SU-DHL-6 (cell line): ENCODE measurements around the gene FBXL15.

Source experiments
- H2AFZ ChIP-seq: fragments of 200-600 bp; sonication (generic); 2 replicates; pipeline ENCODE4 v1.6.1; 2014; ENCODE audit warnings: low read depth, mild to moderate bottlenecking, moderate library complexity, mixed read lengths, antibody characterized with exemption, low read length; ENCODE audit not compliant: severe bottlenecking
- H3F3A ChIP-seq: fragments of 200-600 bp; shearing (Covaris generic); 2 replicates; pipeline ENCODE4 v1.6.0; 2016; ENCODE audit warnings: antibody characterized with exemption, mild to moderate bottlenecking; ENCODE audit not compliant: insufficient read depth
- H3K27ac ChIP-seq: fragments of 200-600 bp; sonication (generic); 2 replicates; pipeline ENCODE4 v1.5.1; 2016; ENCODE audit warnings: low read depth, mild to moderate bottlenecking, low read length, moderate library complexity, mixed read lengths
- H3K27me3 ChIP-seq: fragments of 200-600 bp; sonication (generic), shearing (Covaris generic); 2 replicates; pipeline ENCODE4 v1.6.0; 2014; ENCODE audit warnings: mild to moderate bottlenecking, low read length
- H3K36me3 ChIP-seq: fragments of 200-600 bp; sonication (generic); 2 replicates; pipeline ENCODE4 v1.6.1; 2014; ENCODE audit warnings: mild to moderate bottlenecking, low read length, mixed read lengths
- H3K4me2 ChIP-seq: fragments of 300-600, 200-600 bp; shearing (Covaris generic), sonication (generic); 2 replicates; pipeline ENCODE4 v1.6.0; 2014; ENCODE audit warnings: low read length, low read depth, mild to moderate bottlenecking; ENCODE audit not compliant: poor library complexity, severe bottlenecking
- H3K4me3 ChIP-seq: fragments of 200-600 bp; sonication (generic); 2 replicates; pipeline ENCODE4 v1.5.1; 2014; ENCODE audit warnings: antibody characterized with exemption, low read length, mild to moderate bottlenecking, mixed read lengths; ENCODE audit not compliant: insufficient read depth, poor library complexity, severe bottlenecking
- H3K79me2 ChIP-seq: fragments of 200-600 bp; sonication (generic); 2 replicates; pipeline ENCODE4 v1.6.1; 2014; ENCODE audit warnings: mild to moderate bottlenecking, low read length, moderate library complexity; ENCODE audit not compliant: insufficient read depth
- H3K9ac ChIP-seq: fragments of 200-600 bp; sonication (generic); 2 replicates; pipeline ENCODE4 v1.7.0; 2014; ENCODE audit warnings: mild to moderate bottlenecking, low read length
- H3K9me2 ChIP-seq: fragments of 200-600 bp; sonication (generic); replicated peaks from 2 replicates; pipeline ENCODE4 v1.6.1; 2014; ENCODE audit warnings: low read length; ENCODE audit not compliant: insufficient read depth
- H3K9me3 ChIP-seq: fragments of 200-600 bp; sonication (generic); 2 replicates; pipeline ENCODE4 v1.6.1; 2014; ENCODE audit warnings: low read length, mixed read lengths; ENCODE audit not compliant: insufficient read depth
- H4K20me1 ChIP-seq: fragments of 200-600 bp; sonication (generic); 2 replicates; pipeline ENCODE4 v1.6.1; 2014; ENCODE audit warnings: low read depth, mild to moderate bottlenecking, antibody characterized with exemption, low read length, moderate library complexity, mixed read lengths
- EZH2phosphoT487 ChIP-seq: fragments of 200-600 bp; sonication (generic), shearing (Covaris generic); conservative IDR thresholded peaks from 2 replicates; pipeline ENCODE4 v1.6.1; 2018; ENCODE audit warnings: mild to moderate bottlenecking, antibody characterized with exemption, low read length, moderate library complexity, mixed read lengths
- TF ChIP-seq, protein P1 (sequence below): fragments of 200-600 bp; sonication (generic); IDR thresholded peaks from one replicate; pipeline ENCODE4 v1.5.1; 2017; ENCODE audit warnings: antibody characterized with exemption, mild to moderate bottlenecking, low read length, moderate library complexity; ENCODE audit not compliant: insufficient read depth, poor library complexity, severe bottlenecking

FBXL15 gene

DNA sequence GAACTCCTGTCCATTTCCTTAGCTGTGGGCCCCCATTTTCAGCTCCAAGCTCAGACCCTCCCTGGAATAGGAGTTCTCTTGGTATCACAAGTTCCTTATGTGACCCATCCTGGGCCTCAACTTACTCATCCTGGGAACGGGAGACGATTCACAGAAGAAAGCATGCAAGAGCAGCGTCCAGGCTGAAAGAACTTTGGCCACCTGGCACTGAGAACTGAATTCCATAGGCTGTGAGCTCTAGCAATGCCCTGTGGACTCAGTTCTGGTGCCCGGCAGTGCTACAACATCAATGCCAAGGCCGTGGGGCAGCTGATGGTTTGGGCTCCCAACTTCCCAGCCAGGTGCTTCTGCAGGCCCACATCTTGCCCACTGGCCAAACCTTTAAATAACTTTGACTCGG, 15.7 kb downstream of the FBXL15 start:
- no peak overlapping the region for H3K4me3 ChIP-seq
- H3K9ac ChIP-seq, result no peak overlapping the region
- H3K27ac ChIP-seq, result no peak overlapping the region
- 0 out of 2 replicates have a peak, but pooled peaks cover 8% of the 10 kb centered on the region for H3K79me2 ChIP-seq
- no peak overlapping the region for H2AFZ ChIP-seq
- H3K9me3 ChIP-seq, result no peaks in the 10 kb centered on the region
- H3K36me3 ChIP-seq, result no peaks in the 10 kb centered on the region
- no peaks in the 10 kb centered on the region for H3K27me3 ChIP-seq
- H4K20me1 ChIP-seq, result no peaks in the 10 kb centered on the region
- no peak overlapping the region for H3K4me2 ChIP-seq
- 0 out of 2 replicates have a peak, but pooled peaks cover 4% of the 10 kb centered on the region for H3F3A ChIP-seq
- no peak for TF ChIP-seq EZH2phosphoT487
- TF ChIP-seq, protein P1, sequence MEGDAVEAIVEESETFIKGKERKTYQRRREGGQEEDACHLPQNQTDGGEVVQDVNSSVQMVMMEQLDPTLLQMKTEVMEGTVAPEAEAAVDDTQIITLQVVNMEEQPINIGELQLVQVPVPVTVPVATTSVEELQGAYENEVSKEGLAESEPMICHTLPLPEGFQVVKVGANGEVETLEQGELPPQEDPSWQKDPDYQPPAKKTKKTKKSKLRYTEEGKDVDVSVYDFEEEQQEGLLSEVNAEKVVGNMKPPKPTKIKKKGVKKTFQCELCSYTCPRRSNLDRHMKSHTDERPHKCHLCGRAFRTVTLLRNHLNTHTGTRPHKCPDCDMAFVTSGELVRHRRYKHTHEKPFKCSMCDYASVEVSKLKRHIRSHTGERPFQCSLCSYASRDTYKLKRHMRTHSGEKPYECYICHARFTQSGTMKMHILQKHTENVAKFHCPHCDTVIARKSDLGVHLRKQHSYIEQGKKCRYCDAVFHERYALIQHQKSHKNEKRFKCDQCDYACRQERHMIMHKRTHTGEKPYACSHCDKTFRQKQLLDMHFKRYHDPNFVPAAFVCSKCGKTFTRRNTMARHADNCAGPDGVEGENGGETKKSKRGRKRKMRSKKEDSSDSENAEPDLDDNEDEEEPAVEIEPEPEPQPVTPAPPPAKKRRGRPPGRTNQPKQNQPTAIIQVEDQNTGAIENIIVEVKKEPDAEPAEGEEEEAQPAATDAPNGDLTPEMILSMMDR, result no peak
- H3K9me2 ChIP-seq, result no peaks in the 10 kb centered on the region

DNA sequence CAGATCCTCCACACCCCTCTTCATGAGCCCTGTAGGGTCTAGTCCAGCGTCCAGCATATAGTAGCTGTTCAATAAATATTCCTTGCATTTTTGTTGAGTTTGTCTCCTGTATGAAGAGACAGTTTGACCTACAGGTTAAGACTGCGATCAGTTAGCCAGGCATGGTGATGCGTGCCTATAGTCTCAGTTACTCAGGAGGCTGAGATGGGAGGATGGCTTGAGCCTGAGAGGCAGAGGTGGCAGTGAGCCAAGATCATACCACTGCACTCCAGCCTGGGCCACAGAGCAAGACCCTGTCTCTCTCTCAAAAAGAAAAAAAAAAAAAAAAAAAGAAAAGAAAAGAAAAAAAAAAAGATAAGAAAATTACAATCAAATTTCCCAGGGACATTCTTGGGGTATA, 16.9 kb downstream of the FBXL15 start:
- no peak overlapping the region for H3K9ac ChIP-seq
- H4K20me1 ChIP-seq, result no peaks in the 10 kb centered on the region

DNA sequence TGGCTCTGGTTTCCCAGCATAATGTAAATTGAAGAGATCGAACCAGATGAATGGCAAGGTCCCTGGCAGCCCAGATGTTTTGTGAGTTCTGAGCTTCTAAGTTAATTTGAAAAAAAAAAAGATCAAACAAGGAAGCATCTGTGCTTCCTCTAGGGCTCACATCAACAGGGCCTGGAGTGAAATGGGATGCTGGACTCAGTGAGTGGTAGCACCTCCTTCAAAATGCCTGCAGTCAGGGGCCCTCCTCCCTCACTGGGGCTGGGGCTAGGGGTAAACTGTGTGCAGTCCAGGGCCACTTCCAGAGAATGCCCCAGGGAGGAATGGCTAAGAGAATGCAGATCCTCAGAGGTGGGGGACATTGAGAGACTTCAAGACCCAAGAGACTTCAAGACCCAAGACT, 17.7 kb downstream of the FBXL15 start:
- Histone ChIP-seq H3K4me2 (no peak overlapping the region), H3K9ac (no peak overlapping the region)

More for the DNA sequence above, 16.9 kb downstream of the FBXL15 start:
- TF ChIP-seq, protein P1, result no peak
- TF ChIP-seq EZH2phosphoT487, result no peak
- Histone ChIP-seq H3K4me2 (no peak overlapping the region), H3K79me2 (no peaks in the 10 kb centered on the region), H3K9me3 (no peaks in the 10 kb centered on the region), H3K36me3 (no peaks in the 10 kb centered on the region), H3K9me2 (no peaks in the 10 kb centered on the region), H3K27ac (no peak overlapping the region), H2AFZ (no peak overlapping the region), H3K4me3 (no peak overlapping the region), H3K27me3 (no peaks in the 10 kb centered on the region), H3F3A (no peaks in the 10 kb centered on the region)

GRCh38 chr10:102444851-102445250, 24.2 kb downstream of the FBXL15 start:
- Histone ChIP-seq H3K4me2 (no peak overlapping the region), H4K20me1 (no peaks in the 10 kb centered on the region), H3K27me3 (no peaks in the 10 kb centered on the region), H3K9me2 (no peaks in the 10 kb centered on the region), H3K9me3 (no peaks in the 10 kb centered on the region), H3K9ac (no peak overlapping the region), H3F3A (peaks cover 2% of the 10 kb centered on the region; the same call in 1 of the 2 replicates), H2AFZ (no peak overlapping the region), H3K36me3 (no peaks in the 10 kb centered on the region), H3K27ac (no peak overlapping the region), H3K4me3 (no peak overlapping the region), H3K79me2 (no peaks in the 10 kb centered on the region)
- TF ChIP-seq, protein P1, result no peak
- TF ChIP-seq EZH2phosphoT487, result no peak

More for the DNA sequence above, 17.7 kb downstream of the FBXL15 start:
- no peaks in the 10 kb centered on the region for H3F3A ChIP-seq
- no peaks in the 10 kb centered on the region for H3K9me3 ChIP-seq
- no peaks in the 10 kb centered on the region for H4K20me1 ChIP-seq
- H3K36me3 ChIP-seq, result no peaks in the 10 kb centered on the region
- no peaks in the 10 kb centered on the region for H3K79me2 ChIP-seq
- no peak overlapping the region for H3K27ac ChIP-seq
- H3K9me2 ChIP-seq, result no peaks in the 10 kb centered on the region
- no peak overlapping the region for H3K4me3 ChIP-seq
- no peak for TF ChIP-seq EZH2phosphoT487
- H2AFZ ChIP-seq, result no peak overlapping the region
- no peaks in the 10 kb centered on the region for H3K27me3 ChIP-seq
